GM19372 (cell line): Measurements from ENCODE around the gene KIAA1671.

ENCODE experiments used
- ATAC-seq: cut with Tn5 transposase; IDR thresholded peaks from one replicate; pipeline ENCODE4 v1.9.1; 2021; ENCODE audit warnings: mild to moderate bottlenecking, low read depth, moderate library complexity; ENCODE audit not compliant: unreplicated experiment

KIAA1671 gene

DNA sequence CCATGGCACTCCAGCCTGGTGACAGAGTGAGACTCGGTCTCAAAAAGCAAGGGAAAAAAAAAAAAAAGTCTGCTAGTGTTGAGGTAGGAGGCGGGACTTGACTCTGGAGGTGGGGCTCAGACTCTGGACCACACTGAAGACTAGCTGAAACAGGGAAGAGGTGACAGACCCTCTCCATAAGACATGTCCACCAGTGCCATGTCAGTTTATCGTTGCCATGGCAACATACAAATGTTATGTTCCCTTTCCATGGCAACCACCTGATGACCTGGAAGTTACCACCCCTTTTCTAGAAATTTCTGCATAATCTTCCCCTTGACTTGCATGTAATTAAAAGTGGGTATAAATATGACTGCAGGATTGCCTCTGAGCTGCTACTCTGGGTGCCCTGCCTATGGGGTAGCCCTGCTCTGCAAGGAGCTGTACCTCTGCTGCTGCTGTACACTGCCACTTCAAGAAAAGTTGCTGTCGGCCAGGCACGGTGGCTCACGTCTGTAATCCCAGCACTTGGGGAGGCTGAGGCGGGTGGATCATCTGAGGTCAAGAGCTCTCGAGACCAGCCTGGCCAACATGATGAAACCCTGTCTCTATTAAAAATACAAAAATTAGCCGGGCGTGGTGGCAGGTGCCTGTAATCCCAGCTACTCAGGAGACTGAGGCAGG is 55.1 kb downstream of the KIAA1671 start:
- ATAC-seq = no peak

DNA sequence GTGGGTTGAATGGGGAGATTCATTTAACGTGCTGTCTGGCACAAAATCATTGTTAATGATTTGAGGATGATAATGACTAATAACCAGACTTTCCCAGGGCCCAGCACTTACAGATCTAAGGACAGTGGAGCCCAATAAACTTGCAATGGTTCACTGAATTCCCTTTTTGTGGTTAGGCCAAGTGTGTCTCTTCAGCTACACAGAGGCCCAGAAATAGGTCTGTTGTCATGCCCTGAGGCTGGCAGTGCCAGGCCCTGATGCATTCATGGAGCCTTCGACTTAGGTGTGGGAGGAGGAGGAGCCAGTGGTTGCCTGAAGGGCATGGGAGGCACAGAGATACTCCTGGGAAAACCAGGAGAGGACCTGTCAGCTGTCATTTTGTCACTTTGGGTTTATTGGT is 56.1 kb downstream of the KIAA1671 start:
- ATAC-seq = no peak

DNA sequence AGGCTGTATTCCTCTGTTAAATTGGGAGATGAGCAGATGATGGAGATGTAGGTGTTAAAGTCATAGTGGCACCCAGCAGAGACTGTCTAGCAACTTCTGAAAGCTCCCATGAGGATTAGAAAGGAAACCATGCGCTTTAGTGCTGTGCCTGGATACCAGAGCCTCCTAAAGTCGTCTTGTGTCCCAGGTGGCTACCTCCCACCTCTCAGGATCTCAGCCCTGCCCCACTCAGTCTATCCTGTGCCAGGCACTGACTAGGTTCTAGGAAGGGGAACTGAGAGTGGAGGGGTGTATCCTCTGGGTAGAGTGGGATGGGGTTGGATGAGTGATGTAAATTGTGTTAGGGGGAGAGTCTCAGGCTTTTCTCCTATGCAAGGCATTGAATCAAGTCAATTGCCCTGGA is 60.2 kb downstream of the KIAA1671 start:
- ATAC-seq = no peak

DNA sequence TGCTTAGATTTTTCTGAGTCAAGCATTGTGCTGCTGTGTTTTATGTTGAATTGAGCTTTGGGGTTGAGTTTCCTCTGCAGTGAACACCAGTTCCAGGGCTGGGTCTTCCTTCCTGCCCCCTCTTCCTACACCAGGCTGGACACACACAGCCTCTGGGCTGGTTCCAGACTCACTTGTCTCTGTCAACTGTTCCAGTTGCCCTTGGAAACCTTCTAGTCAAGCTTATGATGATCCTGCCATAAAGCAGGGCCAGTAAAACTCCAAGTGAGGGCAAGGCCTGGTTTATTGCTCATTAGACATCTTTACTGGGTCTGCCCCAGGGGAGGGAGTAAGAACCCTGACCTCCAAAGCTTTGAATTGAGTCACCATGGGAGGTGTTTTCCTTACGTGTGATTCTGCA is 61.1 kb downstream of the KIAA1671 start:
- no peak for ATAC-seq

DNA sequence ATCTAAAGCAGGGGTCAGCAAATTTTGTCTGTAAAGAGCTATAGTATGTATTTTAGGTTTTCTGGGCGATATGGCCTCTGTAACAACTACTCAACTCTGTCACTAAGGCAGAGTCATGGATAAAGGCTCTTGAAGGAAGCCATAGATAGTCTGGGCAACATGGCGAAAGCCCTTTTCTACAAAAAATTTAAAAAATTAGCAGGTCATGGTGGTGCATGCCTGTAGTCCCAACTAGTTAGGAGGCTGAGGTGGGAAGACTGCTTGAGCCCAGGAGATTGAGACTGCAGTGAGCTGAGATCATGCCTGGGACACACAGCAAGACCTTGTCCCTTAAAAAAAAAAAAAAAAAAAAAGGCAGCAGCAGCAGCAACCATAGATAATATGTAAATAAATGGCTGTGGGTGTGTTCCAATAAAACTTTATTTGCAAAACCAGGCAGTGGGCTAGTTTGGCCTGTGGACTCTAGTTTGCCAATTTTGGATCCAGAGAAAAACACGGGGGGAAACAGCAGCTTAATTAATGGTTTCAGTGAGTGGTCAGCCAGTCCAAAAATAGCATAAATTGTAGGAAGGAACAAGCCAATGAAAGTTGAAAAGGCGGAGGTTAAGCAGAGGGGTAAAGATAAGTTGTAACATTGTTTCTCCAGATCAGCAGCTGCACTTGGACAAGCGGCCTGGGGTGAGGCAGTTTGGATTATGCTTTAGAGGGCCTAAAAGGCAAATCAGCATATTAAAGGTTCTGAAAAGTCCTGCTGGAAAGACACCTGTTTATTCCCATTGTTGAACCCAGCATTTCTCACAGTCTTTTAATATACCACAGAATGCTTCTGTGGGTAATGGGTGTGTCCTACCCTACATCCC is 62.6 kb downstream of the KIAA1671 start:
- no peak for ATAC-seq

DNA sequence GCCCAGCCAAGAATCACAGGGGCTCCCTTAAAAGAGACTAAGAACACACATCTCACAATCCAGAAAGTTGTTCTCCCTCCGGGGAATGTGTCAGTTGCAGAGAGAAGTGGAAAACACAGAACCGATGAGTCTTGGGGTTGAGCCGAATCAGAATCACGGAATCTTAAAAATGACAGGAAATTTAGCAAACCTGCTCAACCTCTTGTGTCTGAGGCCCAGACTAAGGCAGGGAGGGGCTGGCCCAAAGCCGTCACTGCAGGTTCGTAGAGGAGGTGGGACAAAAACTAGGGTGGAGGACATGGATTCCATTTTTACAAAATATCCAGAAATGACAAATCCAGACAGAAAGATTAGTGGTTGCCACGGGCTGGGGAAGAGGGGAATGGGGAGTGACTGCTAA is 63.8 kb downstream of the KIAA1671 start:
- ATAC-seq = no peak

DNA sequence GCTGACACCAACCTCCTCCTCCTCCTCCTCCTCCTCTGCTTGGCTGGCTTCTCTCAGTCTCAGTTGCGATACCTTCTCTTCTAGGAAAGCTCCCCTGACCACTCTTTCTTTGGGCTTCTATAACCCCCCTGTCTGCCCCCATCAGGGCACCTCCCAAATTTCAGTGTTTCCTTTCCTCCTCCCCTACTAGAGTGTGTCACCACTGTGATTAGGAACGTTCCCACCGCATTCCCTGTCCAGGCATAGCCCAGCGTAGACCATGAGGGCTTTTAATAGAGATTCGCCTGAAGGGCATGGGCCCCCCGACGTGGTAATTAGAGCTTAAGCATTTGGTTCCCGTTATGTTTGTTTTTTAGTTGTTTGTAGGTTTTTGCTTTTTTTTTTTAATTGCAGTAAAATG is 65.5 kb downstream of the KIAA1671 start:
- ATAC-seq = no peak

DNA sequence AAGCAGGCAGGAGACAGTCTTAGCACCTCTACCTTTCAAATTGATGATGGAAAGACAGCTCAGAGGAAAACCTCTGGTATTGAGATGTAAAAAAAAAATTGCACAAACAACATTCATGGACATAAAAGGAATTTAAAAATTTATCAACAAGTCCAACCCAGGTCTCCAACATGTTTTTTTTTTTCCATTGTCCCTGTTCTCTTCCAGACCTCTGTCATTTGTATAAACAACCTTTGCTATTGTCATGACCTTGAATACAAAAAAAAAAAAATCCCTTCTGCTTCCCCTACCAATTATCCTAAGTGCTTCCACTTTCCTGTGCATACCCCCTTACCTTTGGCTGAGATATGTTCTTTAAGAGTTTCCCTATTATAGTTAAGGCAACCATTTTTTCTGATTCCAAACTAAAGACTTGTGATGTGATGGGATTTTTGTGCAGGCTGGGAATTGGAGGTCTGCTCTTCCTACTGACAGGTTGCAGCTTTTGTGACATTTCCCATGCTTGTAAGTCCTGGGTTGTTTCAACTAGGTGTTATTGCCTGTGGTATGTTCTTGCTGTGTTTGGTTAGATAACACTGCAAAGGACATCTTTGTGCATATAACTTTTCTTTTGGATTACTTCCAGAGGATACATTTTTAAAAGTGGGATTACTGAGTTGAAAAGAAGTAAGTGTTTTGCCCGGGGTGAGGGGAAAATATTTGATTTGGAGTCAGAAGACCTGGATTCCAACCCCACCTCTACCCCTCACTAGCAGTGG is 67.1 kb downstream of the KIAA1671 start:
- ATAC-seq = no peak

DNA sequence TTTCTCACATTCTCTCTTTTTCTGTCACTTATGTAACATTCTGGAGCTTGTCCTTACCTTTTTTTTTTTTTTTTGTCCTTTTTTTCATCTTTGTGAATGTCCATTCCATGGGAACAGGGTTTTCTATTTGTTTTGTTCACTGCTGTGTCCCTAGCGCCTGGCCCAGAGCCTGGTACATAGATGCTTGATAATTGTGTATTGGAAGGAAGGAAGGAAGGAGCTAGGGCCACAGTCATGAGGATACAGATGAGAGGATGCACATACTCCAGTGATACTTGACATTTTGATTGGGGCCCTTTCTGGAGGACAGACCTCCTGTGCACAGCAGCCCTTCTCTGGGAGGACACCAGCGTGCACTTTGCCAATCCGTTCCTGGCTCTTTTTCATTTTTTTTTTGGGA is 68.9 kb downstream of the KIAA1671 start:
- no peak for ATAC-seq

DNA sequence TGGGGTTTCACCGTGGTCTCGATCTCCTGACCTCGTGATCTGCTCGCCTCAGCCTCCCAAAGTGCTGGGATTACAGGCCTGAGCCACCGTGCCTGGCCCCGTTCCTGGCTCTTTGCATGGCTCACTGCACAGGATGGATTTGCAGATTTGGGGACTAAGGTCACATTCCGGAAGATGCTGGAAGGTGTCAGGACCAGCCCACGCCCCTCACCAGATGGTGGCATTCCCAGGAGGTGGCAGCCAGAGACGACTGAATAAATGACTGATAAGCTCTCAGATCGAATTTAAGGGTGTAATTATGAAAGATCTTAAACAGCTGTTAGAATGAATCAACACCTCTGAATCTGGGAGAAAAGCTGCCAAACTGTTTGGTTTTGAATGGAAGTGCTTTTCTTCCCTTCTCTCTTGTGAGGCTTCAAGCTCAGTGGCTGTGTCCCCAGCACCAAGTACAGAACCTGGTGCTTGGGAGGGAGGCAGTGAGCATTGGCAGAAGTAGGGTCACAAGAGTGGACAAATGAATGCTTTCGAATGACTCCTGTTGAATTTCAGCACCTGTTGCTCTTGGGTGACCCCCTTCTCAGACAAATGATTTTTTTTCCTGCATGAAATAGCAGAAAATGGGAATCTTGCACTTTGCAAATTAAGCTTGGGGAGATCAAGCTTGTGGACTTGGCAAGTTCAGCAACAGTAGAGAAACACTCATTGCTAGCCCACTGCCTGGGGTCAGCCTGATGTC is 69.6 kb downstream of the KIAA1671 start:
- no peak for ATAC-seq

DNA sequence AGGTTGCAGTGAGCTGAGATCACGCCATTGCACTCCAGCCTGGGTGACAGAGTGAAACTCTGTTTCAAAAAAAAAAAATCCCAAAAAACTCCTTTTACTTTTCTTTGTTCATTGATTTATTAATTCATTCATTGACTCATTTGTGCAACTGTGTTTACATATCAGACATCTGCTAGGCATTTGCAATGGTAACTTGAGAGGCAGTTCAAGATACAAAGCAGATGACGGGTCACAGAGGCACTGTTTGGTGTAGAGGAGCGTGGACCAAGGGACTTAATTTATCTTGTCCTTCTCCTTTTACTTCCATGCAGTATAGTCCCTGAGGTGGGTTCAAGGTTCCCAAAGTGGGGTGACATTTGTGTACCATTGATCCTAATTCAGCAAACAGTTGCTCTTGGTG is 71.4 kb downstream of the KIAA1671 start:
- ATAC-seq = no peak

DNA sequence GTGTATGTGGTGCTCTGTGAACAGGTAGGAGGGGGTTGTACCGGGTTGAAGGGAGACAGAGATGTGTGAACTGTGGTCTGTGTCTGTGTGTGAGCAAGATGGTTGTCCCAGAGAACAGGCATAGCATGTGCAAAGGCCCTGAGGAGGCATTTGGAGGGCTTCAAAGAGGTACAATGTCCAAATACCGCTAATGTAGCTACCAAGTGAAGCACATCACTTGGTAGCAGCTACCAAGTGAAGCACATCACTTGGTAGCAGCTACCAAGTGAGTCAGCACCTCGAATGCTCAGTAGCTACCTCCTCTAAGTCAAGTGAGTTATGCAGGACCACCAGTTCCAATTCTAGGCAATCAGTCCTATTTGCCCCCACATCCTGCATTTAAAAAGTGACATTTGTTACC is 72.4 kb downstream of the KIAA1671 start:
- ATAC-seq = no peak

DNA sequence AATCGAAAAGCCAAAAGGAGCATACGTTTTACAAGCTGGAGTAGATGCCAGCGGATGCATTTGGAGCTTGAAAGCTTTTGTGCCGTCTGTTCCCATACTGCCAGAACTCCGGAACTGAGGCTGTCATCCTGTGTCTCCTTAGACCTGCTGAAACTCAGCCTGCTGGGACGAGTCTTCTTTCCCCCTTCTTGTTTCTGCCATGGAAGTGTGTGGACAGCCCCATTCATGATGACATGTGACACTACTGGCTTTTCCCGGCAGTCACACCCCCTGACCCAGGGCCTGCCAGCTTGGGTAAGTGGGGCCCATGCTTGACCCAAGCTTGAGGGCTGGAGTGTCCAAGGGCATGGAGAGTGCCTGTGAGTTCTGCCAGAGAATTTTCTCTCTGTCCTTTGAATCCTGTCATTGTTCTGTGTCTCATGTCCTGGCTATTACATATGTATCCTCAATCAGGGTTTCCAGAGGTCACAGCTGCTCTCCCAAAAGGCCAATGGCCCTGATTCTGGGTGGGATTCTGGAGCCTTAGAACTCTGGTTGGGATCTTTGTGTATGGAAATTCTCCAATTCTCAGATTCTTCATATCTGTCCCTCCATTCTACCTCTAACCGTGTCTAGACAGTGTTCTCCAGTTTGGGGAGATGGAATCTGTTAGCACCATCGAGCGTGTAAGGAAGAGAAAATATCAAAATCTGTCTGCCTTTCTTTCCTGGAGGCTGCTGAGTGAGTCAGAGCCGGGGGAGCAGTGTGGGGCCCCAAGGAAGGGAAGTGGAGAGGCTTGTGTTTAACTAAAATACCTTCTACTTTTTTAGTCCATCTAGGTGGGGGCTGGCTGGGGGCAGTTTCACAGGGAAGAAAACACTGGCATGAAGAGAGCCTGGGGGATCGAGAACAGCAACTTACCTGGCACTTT is 73.2 kb downstream of the KIAA1671 start:
- ATAC-seq = no peak

DNA sequence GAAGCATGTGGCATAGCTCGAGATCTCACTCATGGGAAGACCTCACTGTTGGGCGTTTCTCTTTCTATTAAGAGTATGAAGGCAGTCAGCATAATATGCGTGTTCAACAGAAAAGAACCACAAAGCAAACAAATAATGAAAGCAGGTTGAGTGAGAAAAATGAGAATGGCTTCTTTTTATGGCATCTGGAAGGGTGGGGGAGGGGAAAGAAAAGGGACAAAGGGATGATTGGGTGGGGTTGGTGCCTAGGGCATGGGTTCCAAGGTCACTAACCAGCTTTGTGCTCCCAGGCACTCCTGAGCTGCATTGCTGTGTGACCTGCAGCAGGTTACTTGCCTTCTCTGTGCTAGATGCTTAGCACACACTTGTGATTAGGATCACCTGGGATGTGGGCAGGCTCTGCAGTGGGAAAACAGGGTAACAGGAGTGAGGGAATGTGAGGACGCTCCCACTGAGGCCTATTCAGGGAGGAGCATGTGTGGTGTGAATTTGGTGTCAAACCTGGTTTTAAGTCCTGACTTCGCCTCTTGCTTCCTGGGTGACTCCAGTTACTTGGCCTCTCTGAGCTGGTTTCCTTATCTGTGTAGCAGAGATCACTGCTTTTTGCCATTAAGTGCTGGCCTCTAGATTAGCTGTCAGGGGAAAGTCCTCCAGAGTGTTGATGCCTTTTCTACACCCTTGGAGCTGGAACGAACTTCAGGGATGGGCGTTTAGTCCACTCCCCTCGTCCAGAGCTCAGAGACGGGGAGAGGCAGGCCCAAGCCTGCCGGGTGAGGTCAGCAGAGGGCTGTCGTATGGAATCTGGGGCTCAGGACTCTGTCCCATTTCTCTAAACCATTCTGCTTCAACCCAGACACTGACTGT is 74.8 kb downstream of the KIAA1671 start:
- ATAC-seq = no peak

DNA sequence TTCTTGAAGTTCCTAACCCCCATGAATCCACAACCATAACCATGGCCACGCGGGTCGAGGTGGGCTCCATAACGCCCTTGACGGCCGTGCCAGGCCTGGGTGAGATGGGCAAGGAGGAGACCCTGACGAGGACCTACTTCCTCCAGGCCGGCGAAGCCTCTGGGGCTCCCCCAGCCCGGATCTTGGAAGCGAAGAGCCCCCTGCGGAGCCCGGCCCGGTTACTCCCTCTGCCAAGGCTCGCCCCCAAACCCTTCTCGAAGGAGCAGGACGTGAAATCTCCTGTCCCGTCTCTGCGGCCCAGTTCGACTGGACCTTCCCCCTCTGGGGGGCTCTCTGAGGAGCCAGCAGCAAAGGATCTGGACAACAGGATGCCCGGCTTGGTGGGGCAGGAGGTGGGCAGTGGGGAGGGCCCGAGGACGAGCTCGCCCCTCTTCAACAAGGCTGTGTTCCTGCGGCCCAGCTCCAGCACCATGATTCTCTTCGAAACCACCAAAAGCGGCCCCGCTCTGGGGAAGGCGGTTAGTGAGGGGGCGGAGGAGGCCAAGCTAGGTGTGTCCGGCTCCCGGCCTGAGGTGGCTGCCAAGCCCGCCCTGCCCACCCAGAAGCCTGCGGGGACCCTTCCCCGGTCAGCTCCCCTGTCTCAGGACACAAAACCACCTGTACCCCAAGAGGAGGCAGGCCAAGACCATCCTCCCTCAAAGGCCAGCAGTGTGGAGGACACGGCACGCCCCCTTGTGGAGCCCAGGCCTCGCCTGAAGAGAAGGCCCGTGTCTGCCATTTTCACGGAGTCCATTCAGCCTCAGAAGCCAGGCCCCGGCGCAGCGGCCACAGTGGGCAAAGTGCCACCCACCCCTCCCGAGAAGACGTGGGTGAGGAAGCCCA is 75.7 kb downstream of the KIAA1671 start:
- no peak for ATAC-seq

DNA sequence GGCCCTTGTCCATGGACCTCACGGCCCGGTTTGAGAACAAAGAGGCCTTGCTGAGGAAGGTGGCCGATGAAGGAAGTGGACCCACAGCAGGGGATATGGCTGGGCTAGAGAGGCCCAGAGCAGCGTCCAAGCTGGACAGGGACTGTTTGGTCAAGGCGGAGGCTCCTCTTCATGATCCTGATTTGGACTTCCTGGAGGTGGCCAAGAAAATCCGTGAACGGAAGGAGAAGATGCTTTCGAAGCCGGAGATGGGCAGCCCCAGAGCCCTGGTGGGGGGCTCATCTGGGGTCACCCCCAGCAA is 76.3 kb downstream of the KIAA1671 start:
- no peak for ATAC-seq

DNA sequence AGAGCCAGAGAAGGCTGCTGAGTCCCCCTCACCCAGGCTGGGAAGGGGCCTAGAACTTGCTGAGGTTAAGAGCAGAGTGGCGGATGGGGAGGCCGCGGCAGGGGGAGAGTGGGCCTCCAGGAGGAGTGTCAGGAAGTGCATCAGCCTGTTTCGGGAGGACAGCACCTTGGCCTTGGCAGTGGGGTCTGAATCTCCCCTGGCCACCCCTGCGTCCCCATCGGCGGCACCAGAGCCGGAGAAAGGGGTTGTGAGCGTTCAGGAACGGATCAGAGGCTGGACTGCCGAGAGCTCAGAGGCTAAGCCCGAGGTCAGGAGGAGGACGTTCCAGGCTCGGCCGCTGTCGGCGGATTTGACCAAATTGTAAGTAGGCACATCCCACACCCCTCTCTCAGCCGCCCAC is 76.7 kb downstream of the KIAA1671 start:
- ATAC-seq = no peak

DNA sequence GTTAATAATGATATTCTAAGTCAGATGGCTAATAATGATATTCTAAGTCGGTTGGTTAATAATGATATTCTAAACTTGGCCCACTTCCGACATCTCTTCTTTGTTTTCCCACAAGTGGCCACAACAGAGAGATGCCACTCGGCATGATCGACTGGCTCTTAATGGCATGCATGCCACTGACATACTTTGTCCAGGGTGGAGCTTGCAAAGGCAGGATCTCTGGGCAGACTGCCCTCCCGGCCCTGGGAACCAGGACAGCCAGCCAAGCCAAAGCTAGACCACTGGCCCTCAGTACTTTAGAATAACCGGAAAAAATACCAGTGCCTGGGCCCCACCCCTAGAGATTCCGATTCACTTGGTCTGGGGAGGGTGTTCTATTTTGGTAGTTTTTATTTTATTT is 78.1 kb downstream of the KIAA1671 start:
- no peak for ATAC-seq
